ENCODE measurements around the gene PAOX.

The PAOX gene

GRCh38 chr10:133440633-133441285, 61.7 kb downstream of the PAOX start:
- no peak for DNase-seq (ENCODE audit: low read depth)

Data from CMK (cell line).